ENCODE data around the gene NEGR1. TPM values are rescaled to one million over a fixed set of nuclear protein-coding genes. Genes with fewer than 3 reads are reported as not detected.
A peak's percentile ranks its signal among the peaks of the same experiment; 100 is the strongest.

NEGR1 gene
- polyA plus RNA-seq, 12 donors = 16.5 to 31.1 (median 23.8) TPM; not detected in 1

- peak; percentile 81 for DNase-seq
Measured at GRCh38 chr1:72122099-72122880, 160.0 kb downstream of the NEGR1 start.

- no peak for DNase-seq
Measured at GRCh38 chr1:72119491-72119890, 162.8 kb downstream of the NEGR1 start.

GRCh38 chr1:72117621-72118020 lies 164.7 kb downstream of the NEGR1 start:
- no peak for DNase-seq

GRCh38 chr1:72115290-72115689 lies 167.0 kb downstream of the NEGR1 start:
- no peak for DNase-seq

- no peak for DNase-seq
Measured at GRCh38 chr1:72111662-72112061, 170.7 kb downstream of the NEGR1 start.

GRCh38 chr1:72109916-72110315 lies 172.4 kb downstream of the NEGR1 start:
- DNase-seq = no peak

GRCh38 chr1:72105201-72105600 lies 177.1 kb downstream of the NEGR1 start:
- DNase-seq = no peak

- no peak for DNase-seq
Measured at GRCh38 chr1:72101840-72102632, 180.3 kb downstream of the NEGR1 start.

GRCh38 chr1:72100771-72101170 lies 181.6 kb downstream of the NEGR1 start:
- DNase-seq = no peak

- peak; percentile 16 for DNase-seq
Measured at GRCh38 chr1:72097851-72098570, 184.3 kb downstream of the NEGR1 start.

GRCh38 chr1:72094209-72094608 lies 188.1 kb downstream of the NEGR1 start:
- DNase-seq = no peak

- no peak for DNase-seq
Measured at GRCh38 chr1:72086394-72086793, 195.9 kb downstream of the NEGR1 start.

- DNase-seq = no peak
Measured at GRCh38 chr1:72075425-72075824, 206.9 kb downstream of the NEGR1 start.

- DNase-seq = no peak
Measured at GRCh38 chr1:72066431-72066830, 215.9 kb downstream of the NEGR1 start.

- no peak for DNase-seq
Measured at GRCh38 chr1:72064196-72065075, 217.9 kb downstream of the NEGR1 start.

GRCh38 chr1:72063364-72064044 lies 218.8 kb downstream of the NEGR1 start:
- no peak for DNase-seq

- no peak for DNase-seq
Measured at GRCh38 chr1:72062584-72062983, 219.8 kb downstream of the NEGR1 start.

GRCh38 chr1:72060466-72061245 lies 221.7 kb downstream of the NEGR1 start:
- DNase-seq = no peak

- DNase-seq = no peak
Measured at GRCh38 chr1:72056516-72056915, 225.8 kb downstream of the NEGR1 start.

- no peak for DNase-seq
Measured at GRCh38 chr1:72051538-72051937, 230.8 kb downstream of the NEGR1 start.
